ENCODE measurements around the gene CEACAM1. TPM values are rescaled to one million over a fixed set of nuclear protein-coding genes. Genes with fewer than 3 reads are reported as not detected.
"Not testable (repeated sequence)": the region's sequence is repeated elsewhere in the genome, so short reads cannot be mapped to it uniquely, and the experiment has no call there.

Gene CEACAM1
- total and polyA plus RNA-seq, 4 experiments from 2014 or later: 1.3 to 5.5 (median 1.7) TPM

GRCh38 chr19:42547929-42548328 lies 19.6 kb upstream of the CEACAM1 start:
- intact Hi-C loops (cut with micrococcal nuclease): no loop called here
- Histone ChIP-seq H3K9me3 (ENCODE audit: control insufficient read depth in 1 of 2, low read length in 2 of 2) (no peaks in the 10 kb centered on the region), H3K4me1 (ENCODE audit: insufficient read depth, low read length) (no peaks in the 10 kb centered on the region), H3K36me3 (ENCODE audit: insufficient read depth, low read length) (no peaks in the 10 kb centered on the region), H3K27ac (ENCODE audit: low read depth, low read length) (no peak overlapping the region), H3K4me3 (ENCODE audit: low read length in 2 of 2) (no peak overlapping the region), H3K27me3 (ENCODE audit: insufficient read depth, low read length) (no peaks in the 10 kb centered on the region)
- peaks cover 10 to 26% of the 10 kb centered on the region in 2 donors for H3K27me3 Mint-ChIP-seq
- no peak for DNase-seq
- no peaks in the 10 kb centered on the region for H3K4me1 Mint-ChIP-seq
- CTCF ChIA-PET (ENCODE audit: partially characterized antibody): no interaction called here
- peaks cover 2 to 18% (median 11%) of the 10 kb centered on the region in 8 donors for H3K9me3 Mint-ChIP-seq
- peaks cover 0 to 5% of the 10 kb centered on the region in 2 donors for H3K36me3 Mint-ChIP-seq
- POLR2A ChIA-PET (ENCODE audit: partially characterized antibody): no interaction called here
- no peak overlapping the region for H3K27ac Mint-ChIP-seq
- H3K4me3 Mint-ChIP-seq: no peak overlapping the region

GRCh38 chr19:42546831-42547500 lies 18.7 kb upstream of the CEACAM1 start:
- intact Hi-C loops (cut with micrococcal nuclease): no loop called here
- ChIA-PET POLR2A (ENCODE audit: partially characterized antibody) (no interaction called here), CTCF (ENCODE audit: partially characterized antibody) (no interaction called here)
- Mint-ChIP-seq H3K27me3 (peaks cover 10 to 25% of the 10 kb centered on the region in 2 donors), H3K36me3 (peaks cover 0 to 5% of the 10 kb centered on the region in 2 donors), H3K9me3 (peaks cover 2 to 18% (median 11%) of the 10 kb centered on the region in 8 donors), H3K4me1 (no peaks in the 10 kb centered on the region), H3K4me3 (peak overlapping the region in 1 of 8 donors; percentile 24), H3K27ac (no peak overlapping the region)
- Histone ChIP-seq H3K9me3 (ENCODE audit: control insufficient read depth in 1 of 2, low read length in 2 of 2) (no peaks in the 10 kb centered on the region), H3K4me3 (ENCODE audit: low read length in 2 of 2) (no peak overlapping the region), H3K4me1 (ENCODE audit: insufficient read depth, low read length) (no peaks in the 10 kb centered on the region), H3K27me3 (ENCODE audit: insufficient read depth, low read length) (no peaks in the 10 kb centered on the region), H3K27ac (ENCODE audit: low read depth, low read length) (no peak overlapping the region), H3K36me3 (ENCODE audit: insufficient read depth, low read length) (no peaks in the 10 kb centered on the region)
- DNase-seq: no peak

- Histone ChIP-seq H3K4me3 (ENCODE audit: low read length in 2 of 2) (no peak overlapping the region), H3K4me1 (ENCODE audit: insufficient read depth, low read length) (no peaks in the 10 kb centered on the region), H3K27me3 (ENCODE audit: insufficient read depth, low read length) (no peaks in the 10 kb centered on the region), H3K27ac (ENCODE audit: low read depth, low read length) (no peak overlapping the region), H3K36me3 (ENCODE audit: insufficient read depth, low read length) (no peaks in the 10 kb centered on the region), H3K9me3 (ENCODE audit: control insufficient read depth in 1 of 2, low read length in 2 of 2) (no peaks in the 10 kb centered on the region)
- Mint-ChIP-seq H3K27me3 (peaks cover 6 to 23% of the 10 kb centered on the region in 2 donors), H3K9me3 (peaks cover 0 to 6% (median 4%) of the 10 kb centered on the region in 8 donors), H3K36me3 (peaks cover 0 to under 1% of the 10 kb centered on the region in 2 donors), H3K27ac (no peak overlapping the region), H3K4me3 (no peak overlapping the region), H3K4me1 (no peaks in the 10 kb centered on the region)
- intact Hi-C loops (cut with micrococcal nuclease): no loop called here
- ChIA-PET CTCF (ENCODE audit: partially characterized antibody) (no interaction called here), POLR2A (ENCODE audit: partially characterized antibody) (no interaction called here)
- DNase-seq: no peak
Observed at GRCh38 chr19:42544146-42544545, 15.9 kb upstream of the CEACAM1 start.

- ChIA-PET POLR2A (ENCODE audit: partially characterized antibody) (no interaction called here), CTCF (ENCODE audit: partially characterized antibody) (no interaction called here)
- H3K4me3 ChIP-seq (ENCODE audit: low read length in 2 of 2): no peak overlapping the region
- intact Hi-C loops (cut with micrococcal nuclease): no loop called here
- Mint-ChIP-seq H3K27ac (no peak overlapping the region), H3K9me3 (no peaks in the 10 kb centered on the region), H3K27me3 (peaks cover 4 to 16% of the 10 kb centered on the region in 2 donors), H3K4me3 (no peak overlapping the region), H3K4me1 (no peaks in the 10 kb centered on the region), H3K36me3 (no peaks in the 10 kb centered on the region)
- H3K4me1 ChIP-seq (ENCODE audit: insufficient read depth, low read length): no peaks in the 10 kb centered on the region
- no peaks in the 10 kb centered on the region for H3K36me3 ChIP-seq (ENCODE audit: insufficient read depth, low read length)
- no peaks in the 10 kb centered on the region for H3K27me3 ChIP-seq (ENCODE audit: insufficient read depth, low read length)
- H3K27ac ChIP-seq (ENCODE audit: low read depth, low read length): no peak overlapping the region
- no peaks in the 10 kb centered on the region for H3K9me3 ChIP-seq (ENCODE audit: control insufficient read depth in 1 of 2, low read length in 2 of 2)
- no peak for DNase-seq
Observed at GRCh38 chr19:42542791-42543190, 14.5 kb upstream of the CEACAM1 start.

- no peak overlapping the region for H3K4me3 ChIP-seq (ENCODE audit: low read length in 2 of 2)
Observed at GRCh38 chr19:42540071-42540553, 11.8 kb upstream of the CEACAM1 start.

GRCh38 chr19:42538841-42539709 lies 10.8 kb upstream of the CEACAM1 start:
- no peaks in the 10 kb centered on the region for H3K27me3 ChIP-seq (ENCODE audit: insufficient read depth, low read length)
- H3K27ac Mint-ChIP-seq: no peak overlapping the region
- DNase-seq: no peak
- ChIA-PET POLR2A (ENCODE audit: partially characterized antibody) (no interaction called here), CTCF (ENCODE audit: partially characterized antibody) (interaction anchor here (1.0 kb wide), 1 partner anchor 7 kb away, joined by 3 read pairs; no protein-coding TSS in a partner anchor)
- H3K9me3 ChIP-seq (ENCODE audit: control insufficient read depth in 1 of 2, low read length in 2 of 2): no peaks in the 10 kb centered on the region
- no peaks in the 10 kb centered on the region for H3K4me1 Mint-ChIP-seq
- no peaks in the 10 kb centered on the region for H3K36me3 ChIP-seq (ENCODE audit: insufficient read depth, low read length)
- no peaks in the 10 kb centered on the region for H3K4me1 ChIP-seq (ENCODE audit: insufficient read depth, low read length)
- no peaks in the 10 kb centered on the region for H3K36me3 Mint-ChIP-seq
- peaks cover 0 to 1% of the 10 kb centered on the region in 2 donors for H3K27me3 Mint-ChIP-seq
- H3K27ac ChIP-seq (ENCODE audit: low read depth, low read length): no peak overlapping the region
- H3K4me3 Mint-ChIP-seq: no peak overlapping the region
- no peaks in the 10 kb centered on the region for H3K9me3 Mint-ChIP-seq
- no peak overlapping the region for H3K4me3 ChIP-seq (ENCODE audit: low read length in 2 of 2)
- intact Hi-C loops (cut with micrococcal nuclease): no loop called here

More at GRCh38 chr19:42540071-42540553, 11.8 kb upstream of the CEACAM1 start:
- POLR2A ChIA-PET (ENCODE audit: partially characterized antibody): no interaction called here
- Histone ChIP-seq H3K27ac (ENCODE audit: low read depth, low read length) (no peak overlapping the region), H3K27me3 (ENCODE audit: insufficient read depth, low read length) (no peaks in the 10 kb centered on the region), H3K9me3 (ENCODE audit: control insufficient read depth in 1 of 2, low read length in 2 of 2) (no peaks in the 10 kb centered on the region), H3K4me1 (ENCODE audit: insufficient read depth, low read length) (no peaks in the 10 kb centered on the region), H3K36me3 (ENCODE audit: insufficient read depth, low read length) (no peaks in the 10 kb centered on the region)
- H3K27me3 Mint-ChIP-seq: peaks cover 0 to 1% of the 10 kb centered on the region in 2 donors
- no peak overlapping the region for H3K27ac Mint-ChIP-seq
- H3K4me3 Mint-ChIP-seq: no peak overlapping the region
- H3K9me3 Mint-ChIP-seq: no peaks in the 10 kb centered on the region
- CTCF ChIA-PET (ENCODE audit: partially characterized antibody): interaction anchor here (1.0 kb wide), 1 partner anchor 8 kb away, joined by 3 read pairs; no protein-coding TSS in a partner anchor
- H3K36me3 Mint-ChIP-seq: no peaks in the 10 kb centered on the region
- DNase-seq: no peak
- H3K4me1 Mint-ChIP-seq: no peaks in the 10 kb centered on the region
- intact Hi-C loops (cut with micrococcal nuclease): no loop called here

- H3K4me1 Mint-ChIP-seq; H3K36me3 Mint-ChIP-seq; H3K27me3 Mint-ChIP-seq; H3K36me3 ChIP-seq (ENCODE audit: insufficient read depth, low read length); H3K9me3 ChIP-seq (ENCODE audit: control insufficient read depth in 1 of 2, low read length in 2 of 2); H3K4me3 Mint-ChIP-seq; H3K4me1 ChIP-seq (ENCODE audit: insufficient read depth, low read length); H3K9me3 Mint-ChIP-seq; DNase-seq; intact Hi-C loops (cut with micrococcal nuclease); H3K27ac ChIP-seq (ENCODE audit: low read depth, low read length); POLR2A ChIA-PET (ENCODE audit: partially characterized antibody); H3K27ac Mint-ChIP-seq; H3K27me3 ChIP-seq (ENCODE audit: insufficient read depth, low read length); H3K4me3 ChIP-seq (ENCODE audit: low read length in 2 of 2): not testable (repeated sequence)
- CTCF ChIA-PET (ENCODE audit: partially characterized antibody): interaction anchor here (1.0 to 3.9 kb wide), 2 partner anchors 84 to 97 kb away, joined by 3 to 12 read pairs; no protein-coding TSS in a partner anchor
Observed at GRCh38 chr19:42535276-42535675, 7.0 kb upstream of the CEACAM1 start.

Data from CD4-positive, alpha-beta memory T cell (primary cell).